ENCODE results near the gene CCR3. TPM values are rescaled to one million over a fixed set of nuclear protein-coding genes. Genes with fewer than 3 reads are reported as not detected.

Gene CCR3
- polyA plus RNA-seq, 6 donors from 2014 or later, result 0.57 to 0.90 TPM; not detected in 4

DNA sequence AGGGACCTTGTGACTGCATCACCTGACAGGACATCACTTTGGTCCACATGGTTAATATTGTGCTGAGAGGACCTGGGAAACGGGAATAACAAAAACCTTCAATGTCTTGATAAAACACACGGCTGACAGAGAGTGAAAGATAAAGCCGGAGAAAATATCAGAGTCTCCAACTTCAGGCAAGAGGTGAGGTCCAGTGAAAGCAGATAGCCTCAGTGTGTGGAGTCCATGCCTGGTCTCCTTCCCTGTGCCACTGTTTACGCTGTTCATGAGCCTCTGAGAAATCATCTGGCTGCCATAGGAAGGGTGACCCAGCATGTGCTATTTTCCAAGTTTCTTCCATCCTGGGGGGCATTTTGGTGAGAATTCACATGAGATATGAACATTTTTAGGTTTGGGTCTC is 39.8 kb downstream of the CCR3 start:
- Mint-ChIP-seq H3K27me3 (no peaks in the 10 kb centered on the region), H3K9me3 (peaks cover 1 to 14% (median 9%) of the 10 kb centered on the region in 7 donors), H3K36me3 (peaks cover 0 to 5% of the 10 kb centered on the region in 2 donors), H3K4me1 (peaks cover 17 to 27% (median 20%) of the 10 kb centered on the region in 3 donors), H3K4me3 (no peak overlapping the region), H3K27ac (no peak overlapping the region)
- DNase-seq (no peak), ATAC-seq (ENCODE audit: low read depth in 2 of 2) (no peak)

DNA sequence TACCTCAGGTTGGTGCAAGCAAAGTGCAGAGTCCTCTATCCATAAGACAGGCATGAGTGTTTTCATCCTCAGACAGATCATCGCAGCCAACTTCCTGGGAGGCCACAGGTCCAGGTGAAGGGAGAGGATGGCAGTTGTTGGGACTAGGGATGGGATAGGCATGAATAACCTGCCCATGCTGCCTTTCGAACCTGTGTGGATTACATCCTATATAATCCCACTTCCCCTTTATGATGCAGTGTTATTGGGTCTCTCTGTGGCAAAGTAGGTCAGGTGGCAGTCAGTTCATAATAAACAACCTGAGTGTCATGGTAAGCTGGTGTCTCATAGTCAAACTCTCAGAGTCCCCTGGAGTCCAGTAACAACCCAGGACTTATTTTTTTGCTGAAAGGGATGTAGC is 40.4 kb downstream of the CCR3 start:
- Mint-ChIP-seq H3K27ac (peak overlapping the region in 3 of 6 donors; percentile 4 to 64 (median 6)), H3K36me3 (peaks cover 0 to 5% of the 10 kb centered on the region in 2 donors), H3K27me3 (no peaks in the 10 kb centered on the region), H3K4me1 (peaks cover 17 to 23% (median 20%) of the 10 kb centered on the region in 3 donors), H3K9me3 (peaks cover 1 to 14% (median 9%) of the 10 kb centered on the region in 7 donors), H3K4me3 (peak overlapping the region in 1 of 8 donors; percentile 42)
- DNase-seq, result no peak
- ATAC-seq (ENCODE audit: low read depth in 2 of 2), result peak; percentile 56 to 57

DNA sequence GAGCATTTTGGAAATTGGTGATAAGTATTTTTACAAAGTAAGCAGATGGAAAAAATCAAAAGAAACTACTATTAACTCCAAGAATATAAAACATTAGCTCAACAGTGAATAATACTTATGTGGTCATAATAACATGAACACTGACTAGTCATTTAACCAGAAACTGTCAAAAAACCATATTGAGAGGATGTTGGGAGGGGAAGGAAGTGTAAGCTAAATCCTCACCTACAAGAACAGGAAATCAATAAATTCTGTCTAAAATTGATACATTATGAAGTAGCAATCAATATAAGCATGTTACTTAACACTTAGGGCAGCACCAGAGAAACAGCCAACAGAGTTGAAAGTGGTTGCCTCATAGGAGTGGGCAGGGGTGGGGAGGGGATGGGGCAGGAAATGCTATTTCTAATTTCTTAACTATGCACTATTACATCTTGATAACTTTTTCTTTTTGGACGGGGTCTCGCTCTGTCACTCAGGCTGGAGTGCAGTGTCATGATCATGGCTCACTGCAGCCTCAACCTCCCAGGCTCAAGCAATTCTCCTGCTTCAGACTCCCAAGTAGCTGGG is 41.7 kb downstream of the CCR3 start:
- H3K36me3 Mint-ChIP-seq, result peaks cover 0 to 5% of the 10 kb centered on the region in 2 donors

DNA sequence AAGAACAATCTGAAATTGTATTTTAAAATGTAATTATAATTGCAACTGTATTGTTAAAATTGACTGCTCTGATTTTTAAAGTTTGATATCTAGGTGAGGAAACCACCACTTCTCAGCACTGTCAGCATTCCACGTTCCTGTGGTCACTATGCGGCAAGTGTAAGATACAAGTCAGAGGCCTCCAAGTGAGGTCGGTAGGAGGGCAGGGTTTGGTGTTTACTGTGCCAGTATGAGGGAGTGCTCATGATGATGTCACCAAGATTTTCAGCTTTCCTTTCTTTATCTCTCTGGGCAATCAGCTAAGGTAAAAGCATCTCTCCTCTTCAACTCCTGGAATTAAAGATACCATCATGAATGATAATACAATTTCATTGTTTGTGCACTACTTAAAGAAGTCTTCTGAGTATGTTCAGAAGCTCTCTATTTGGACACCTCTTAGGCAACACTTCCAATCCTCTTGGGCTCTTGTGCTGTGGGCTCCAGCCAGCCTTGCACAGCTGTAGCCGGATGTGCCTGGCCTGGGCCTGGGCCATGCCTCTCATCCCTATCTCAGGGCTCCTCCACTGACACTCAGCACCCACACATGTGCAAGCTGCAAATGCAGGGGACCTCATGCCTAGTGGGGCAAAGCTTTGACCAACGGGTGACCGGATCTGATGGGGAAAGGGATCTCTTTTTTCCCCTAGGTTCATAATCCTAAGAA is 42.9 kb downstream of the CCR3 start:
- Mint-ChIP-seq H3K36me3 (no peaks in the 10 kb centered on the region), H3K27ac (no peak overlapping the region), H3K9me3 (no peaks in the 10 kb centered on the region), H3K4me3 (peak overlapping the region in 1 of 8 donors; percentile 29), H3K4me1 (peaks cover 20 to 23% (median 22%) of the 10 kb centered on the region in 3 donors), H3K27me3 (no peaks in the 10 kb centered on the region)
- DNase-seq (no peak), ATAC-seq (ENCODE audit: low read depth in 2 of 2) (no peak)

More for the DNA sequence above, 41.7 kb downstream of the CCR3 start:
- ATAC-seq (ENCODE audit: low read depth in 2 of 2) (no peak), DNase-seq (no peak)
- Mint-ChIP-seq H3K4me1 (peaks cover 17 to 23% (median 20%) of the 10 kb centered on the region in 3 donors), H3K27me3 (no peaks in the 10 kb centered on the region), H3K4me3 (peak overlapping the region in 1 of 8 donors; percentile 31), H3K9me3 (peaks cover 0 to 9% (median 5%) of the 10 kb centered on the region in 7 donors), H3K27ac (peak overlapping the region in 1 of 6 donors; percentile 41)

DNA sequence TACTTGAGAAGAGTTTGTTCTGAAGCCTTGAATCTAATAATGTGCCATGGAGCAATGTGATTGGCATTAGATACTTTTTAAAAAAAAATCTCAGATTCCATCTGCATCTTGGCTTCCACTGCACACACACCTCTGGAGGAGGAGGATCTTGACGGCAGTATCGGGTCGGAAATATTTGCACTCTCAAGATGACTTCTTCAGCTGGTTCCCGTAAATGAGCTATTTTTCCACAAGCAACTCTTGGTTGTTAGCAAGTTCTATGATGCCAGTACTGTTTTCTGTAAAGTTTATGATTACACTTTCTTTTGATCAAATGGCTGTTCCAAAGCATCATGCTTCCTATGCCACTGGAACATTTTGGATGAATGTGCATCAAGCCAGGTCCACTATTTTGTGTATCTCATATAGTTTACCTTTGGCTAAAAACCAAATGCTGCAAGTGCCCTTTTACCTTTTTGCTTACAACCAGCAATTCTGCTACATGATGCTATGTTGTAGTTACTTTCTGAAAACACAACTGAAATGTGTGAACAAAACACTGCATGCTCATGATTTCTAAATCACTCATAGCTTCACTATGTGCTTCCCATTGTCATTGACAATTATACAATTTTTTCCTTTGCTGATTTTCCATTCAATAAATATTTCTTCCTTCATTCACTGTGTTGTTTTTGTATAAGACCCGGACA is 43.8 kb downstream of the CCR3 start:
- H3K9me3 Mint-ChIP-seq, result no peaks in the 10 kb centered on the region
- no peaks in the 10 kb centered on the region for H3K27me3 Mint-ChIP-seq
- no peak overlapping the region for H3K4me3 Mint-ChIP-seq
- no peaks in the 10 kb centered on the region for H3K36me3 Mint-ChIP-seq
- no peak for DNase-seq
- H3K4me1 Mint-ChIP-seq, result peaks cover 20 to 23% (median 22%) of the 10 kb centered on the region in 3 donors
- no peak for ATAC-seq (ENCODE audit: low read depth in 2 of 2)
- H3K27ac Mint-ChIP-seq, result no peak overlapping the region

GRCh38 chr3:46286947-46287565 is 44.8 kb downstream of the CCR3 start:
- H3K9me3 Mint-ChIP-seq, result no peaks in the 10 kb centered on the region
- no peaks in the 10 kb centered on the region for H3K36me3 Mint-ChIP-seq
- peaks cover 19 to 22% (median 20%) of the 10 kb centered on the region in 3 donors for H3K4me1 Mint-ChIP-seq
- H3K27me3 Mint-ChIP-seq, result no peaks in the 10 kb centered on the region
- no peak overlapping the region for H3K4me3 Mint-ChIP-seq
- ATAC-seq (ENCODE audit: low read depth in 2 of 2) (no peak), DNase-seq (no peak)
- no peak overlapping the region for H3K27ac Mint-ChIP-seq

DNA sequence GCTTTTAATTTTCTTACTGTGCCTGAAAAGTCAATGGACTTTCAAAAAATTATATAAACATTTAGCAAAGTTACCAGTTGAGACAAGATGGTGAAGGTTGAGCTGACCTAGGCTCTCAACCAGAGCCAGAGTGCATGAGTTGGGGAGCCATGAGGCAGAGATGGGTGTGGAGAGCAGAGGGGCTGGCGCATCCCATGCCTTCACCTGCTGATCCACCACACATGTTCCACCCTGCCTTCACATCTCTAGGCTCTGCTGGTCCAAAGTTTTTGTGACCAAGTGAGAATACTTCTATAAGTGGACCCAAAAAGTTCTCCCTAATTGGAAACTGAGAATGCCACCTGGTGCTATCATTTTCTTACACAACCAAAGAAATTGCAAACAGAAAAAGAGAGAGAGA is 47.3 kb downstream of the CCR3 start:
- no peaks in the 10 kb centered on the region for H3K9me3 Mint-ChIP-seq
- no peaks in the 10 kb centered on the region for H3K27me3 Mint-ChIP-seq
- DNase-seq, result no peak
- H3K4me3 Mint-ChIP-seq, result no peak overlapping the region
- peaks cover 12 to 16% (median 13%) of the 10 kb centered on the region in 3 donors for H3K4me1 Mint-ChIP-seq
- H3K36me3 Mint-ChIP-seq, result no peaks in the 10 kb centered on the region
- no peak for ATAC-seq (ENCODE audit: low read depth in 2 of 2)
- H3K27ac Mint-ChIP-seq, result no peak overlapping the region

DNA sequence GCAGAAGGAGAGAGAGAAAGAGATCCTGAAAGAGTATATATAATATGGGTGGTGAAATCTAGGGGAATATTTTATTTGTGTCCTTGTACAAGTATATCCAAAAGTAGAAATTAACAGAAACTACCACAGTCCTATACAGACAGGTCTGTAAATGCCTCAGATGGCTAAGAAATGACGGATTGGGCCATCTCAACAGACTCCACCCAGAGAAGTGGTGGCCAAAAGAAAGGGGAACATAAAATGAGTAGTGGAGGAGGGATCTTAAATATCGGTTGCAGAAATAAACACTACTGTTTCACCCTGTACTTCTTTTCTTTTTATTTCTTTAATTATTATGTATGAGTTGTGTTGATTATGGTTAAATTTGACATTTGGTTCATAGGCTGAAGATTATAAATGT is 47.7 kb downstream of the CCR3 start:
- ATAC-seq (ENCODE audit: low read depth in 2 of 2) (no peak), DNase-seq (no peak)
- no peaks in the 10 kb centered on the region for H3K36me3 Mint-ChIP-seq
- H3K4me1 Mint-ChIP-seq, result peaks cover 16 to 17% (median 16%) of the 10 kb centered on the region in 3 donors
- no peak overlapping the region for H3K4me3 Mint-ChIP-seq
- no peaks in the 10 kb centered on the region for H3K27me3 Mint-ChIP-seq
- H3K9me3 Mint-ChIP-seq, result no peaks in the 10 kb centered on the region
- no peak overlapping the region for H3K27ac Mint-ChIP-seq

GRCh38 chr3:46291046-46291445 is 48.8 kb downstream of the CCR3 start:
- H3K4me3 Mint-ChIP-seq, result no peak overlapping the region
- DNase-seq (no peak), ATAC-seq (ENCODE audit: low read depth in 2 of 2) (no peak)
- no peaks in the 10 kb centered on the region for H3K27me3 Mint-ChIP-seq
- H3K4me1 Mint-ChIP-seq, result peaks cover 17 to 21% (median 20%) of the 10 kb centered on the region in 3 donors
- H3K27ac Mint-ChIP-seq, result no peak overlapping the region
- H3K9me3 Mint-ChIP-seq, result no peaks in the 10 kb centered on the region
- no peaks in the 10 kb centered on the region for H3K36me3 Mint-ChIP-seq

DNA sequence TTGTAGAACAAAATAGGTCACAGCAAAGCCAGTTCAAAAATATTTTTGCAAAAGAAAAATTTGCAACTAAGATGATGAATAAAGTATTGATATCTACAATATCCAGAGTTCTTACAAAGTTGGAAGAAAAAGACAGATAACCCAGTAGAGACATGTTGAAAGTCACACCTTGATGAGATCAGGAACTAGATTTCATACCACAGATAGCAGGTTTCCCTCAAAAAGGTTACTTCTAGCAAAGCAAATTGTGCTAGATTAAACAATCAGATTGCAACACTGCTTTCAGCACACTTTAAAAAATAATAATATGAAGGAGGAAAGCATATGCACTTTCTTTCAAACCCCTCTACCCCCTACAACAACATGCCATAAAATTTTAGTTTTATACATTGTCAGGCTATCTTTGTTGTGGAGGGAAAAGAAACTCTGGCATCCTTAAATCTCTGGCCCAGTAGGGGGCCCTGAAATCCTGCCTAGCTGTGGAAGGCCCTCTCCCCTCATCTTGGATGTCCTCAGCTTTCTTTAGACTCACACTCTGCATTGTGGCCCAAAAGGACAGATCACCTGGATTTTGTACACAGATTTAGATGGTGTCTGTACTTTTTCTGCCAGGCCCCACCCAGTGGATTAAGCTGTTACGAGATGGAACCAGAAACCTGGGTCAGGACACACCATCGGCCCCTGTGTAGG is 50.9 kb downstream of the CCR3 start:
- no peak for ATAC-seq (ENCODE audit: low read depth in 2 of 2)
- no peak for DNase-seq
- Mint-ChIP-seq H3K27ac (peak overlapping the region in 3 of 6 donors; percentile 2 to 64 (median 26)), H3K4me3 (peak overlapping the region in 1 of 8 donors; percentile 20), H3K4me1 (peaks cover 32 to 35% (median 33%) of the 10 kb centered on the region in 3 donors), H3K9me3 (no peaks in the 10 kb centered on the region), H3K36me3 (no peaks in the 10 kb centered on the region), H3K27me3 (no peaks in the 10 kb centered on the region)

GRCh38 chr3:46293991-46294833 is 52.0 kb downstream of the CCR3 start:
- H3K27ac Mint-ChIP-seq, result peak overlapping the region in 5 of 6 donors; percentile 2 to 71 (median 39)
- H3K27me3 Mint-ChIP-seq, result no peaks in the 10 kb centered on the region
- no peak for DNase-seq
- no peaks in the 10 kb centered on the region for H3K36me3 Mint-ChIP-seq
- ATAC-seq (ENCODE audit: low read depth in 2 of 2), result peak; percentile 75 to 80
- peaks cover 38 to 44% (median 42%) of the 10 kb centered on the region in 3 donors for H3K4me1 Mint-ChIP-seq
- H3K9me3 Mint-ChIP-seq, result no peaks in the 10 kb centered on the region
- peak overlapping the region in 4 of 8 donors; percentile 30 to 69 (median 34) for H3K4me3 Mint-ChIP-seq

- peaks cover 54 to 70% (median 68%) of the 10 kb centered on the region in 3 donors for H3K4me1 Mint-ChIP-seq
- peak overlapping the region in 1 of 6 donors; percentile 72 for H3K27ac Mint-ChIP-seq
- H3K27me3 Mint-ChIP-seq, result no peaks in the 10 kb centered on the region
- H3K36me3 Mint-ChIP-seq, result no peaks in the 10 kb centered on the region
- H3K4me3 Mint-ChIP-seq, result no peak overlapping the region
- DNase-seq, result no peak
- ATAC-seq (ENCODE audit: low read depth in 2 of 2), result no peak
- H3K9me3 Mint-ChIP-seq, result no peaks in the 10 kb centered on the region
Measured at GRCh38 chr3:46296826-46297225, 54.6 kb downstream of the CCR3 start.
